Osteoblast (primary cell): ENCODE measurements around the gene CSF2RB. TPM values are rescaled to one million over a fixed set of nuclear protein-coding genes. Genes with fewer than 3 reads are reported as not detected.

Experiments
- DNase-seq: peaks from one replicate; pipeline ENCODE4 v3.0.0; 2011; ENCODE audit warnings: low spot score, mixed read lengths; ENCODE audit not compliant: insufficient read length; ENCODE audit errors: missing footprints
- H2AFZ ChIP-seq: 2 replicates; pipeline ENCODE4 v1.6.0; 2011; ENCODE audit warnings: mild to moderate bottlenecking, low read length
- H3K27ac ChIP-seq: 2 replicates; pipeline ENCODE4 v1.5.1; 2011; ENCODE audit warnings: mild to moderate bottlenecking, low read depth, low read length, moderate library complexity
- H3K27me3 ChIP-seq: 2 replicates; pipeline ENCODE4 v1.6.0; 2012; ENCODE audit warnings: mild to moderate bottlenecking, control low read depth, inconsistent platforms, low read length, moderate library complexity; ENCODE audit not compliant: insufficient read depth
- H3K36me3 ChIP-seq: 2 replicates; pipeline ENCODE4 v1.5.1; 2011; ENCODE audit warnings: mild to moderate bottlenecking, low read length, control low read depth, moderate library complexity; ENCODE audit not compliant: insufficient read depth
- H3K4me1 ChIP-seq: 2 replicates; pipeline ENCODE4 v1.5.1; 2011; ENCODE audit warnings: mild to moderate bottlenecking, low read length, control low read depth, moderate library complexity; ENCODE audit not compliant: insufficient read depth
- H3K4me2 ChIP-seq: 2 replicates; pipeline ENCODE4 v1.6.0; 2011; ENCODE audit warnings: mild to moderate bottlenecking, low read length; ENCODE audit not compliant: insufficient read depth
- H3K4me3 ChIP-seq: fragments of 200-600 bp; sonication (generic); 3 replicates; pipeline ENCODE4 v1.5.1; 2012; ENCODE audit warnings: mild to moderate bottlenecking, low read length, inconsistent platforms; ENCODE audit not compliant: insufficient read depth
- H3K79me2 ChIP-seq: 2 replicates; pipeline ENCODE4 v1.6.0; 2012; ENCODE audit warnings: mild to moderate bottlenecking, low read length, control low read depth, inconsistent platforms; ENCODE audit not compliant: insufficient read depth
- H3K9me3 ChIP-seq: 2 replicates; pipeline ENCODE4 v1.5.1; 2011; ENCODE audit warnings: low read depth, low read length, control low read depth
- H4K20me1 ChIP-seq: 2 replicates; pipeline ENCODE4 v1.6.0; 2012; ENCODE audit warnings: mild to moderate bottlenecking, low read length, control low read depth; ENCODE audit not compliant: insufficient read depth
- total RNA-seq: library from RNA; depleted of rRNA; stranded (reverse); fragments of >200 nt; gene quantifications from 2 replicates; pipeline ENCODE4 v1.2.3, GENCODE V29; 2012
- TF ChIP-seq, protein P1 (sequence below): IDR thresholded peaks from 2 replicates; pipeline ENCODE4 v1.5.1; 2011; ENCODE audit warnings: mild to moderate bottlenecking, low read depth, low read length, moderate library complexity; ENCODE audit errors: extremely low read depth

Gene CSF2RB
- total RNA-seq, 1 donor, result 1.1 TPM

GRCh38 chr22:36900880-36901279, 12.5 kb upstream of the CSF2RB start:
- H4K20me1 ChIP-seq, result no peaks in the 10 kb centered on the region
- no peaks in the 10 kb centered on the region for H3K79me2 ChIP-seq
- H3K4me1 ChIP-seq, result no peaks in the 10 kb centered on the region
- H2AFZ ChIP-seq, result no peak overlapping the region
- no peaks in the 10 kb centered on the region for H3K9me3 ChIP-seq
- H3K27me3 ChIP-seq, result peaks cover 65% of the 10 kb centered on the region
- H3K27ac ChIP-seq, result no peak overlapping the region
- TF ChIP-seq, protein P1, sequence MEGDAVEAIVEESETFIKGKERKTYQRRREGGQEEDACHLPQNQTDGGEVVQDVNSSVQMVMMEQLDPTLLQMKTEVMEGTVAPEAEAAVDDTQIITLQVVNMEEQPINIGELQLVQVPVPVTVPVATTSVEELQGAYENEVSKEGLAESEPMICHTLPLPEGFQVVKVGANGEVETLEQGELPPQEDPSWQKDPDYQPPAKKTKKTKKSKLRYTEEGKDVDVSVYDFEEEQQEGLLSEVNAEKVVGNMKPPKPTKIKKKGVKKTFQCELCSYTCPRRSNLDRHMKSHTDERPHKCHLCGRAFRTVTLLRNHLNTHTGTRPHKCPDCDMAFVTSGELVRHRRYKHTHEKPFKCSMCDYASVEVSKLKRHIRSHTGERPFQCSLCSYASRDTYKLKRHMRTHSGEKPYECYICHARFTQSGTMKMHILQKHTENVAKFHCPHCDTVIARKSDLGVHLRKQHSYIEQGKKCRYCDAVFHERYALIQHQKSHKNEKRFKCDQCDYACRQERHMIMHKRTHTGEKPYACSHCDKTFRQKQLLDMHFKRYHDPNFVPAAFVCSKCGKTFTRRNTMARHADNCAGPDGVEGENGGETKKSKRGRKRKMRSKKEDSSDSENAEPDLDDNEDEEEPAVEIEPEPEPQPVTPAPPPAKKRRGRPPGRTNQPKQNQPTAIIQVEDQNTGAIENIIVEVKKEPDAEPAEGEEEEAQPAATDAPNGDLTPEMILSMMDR, result no peak
- DNase-seq, result no peak
- H3K4me2 ChIP-seq, result no peak overlapping the region
- no peaks in the 10 kb centered on the region for H3K36me3 ChIP-seq
- H3K4me3 ChIP-seq, result no peak overlapping the region

GRCh38 chr22:36901411-36902142, 11.9 kb upstream of the CSF2RB start:
- H3K9me3 ChIP-seq, result no peaks in the 10 kb centered on the region
- no peak overlapping the region for H2AFZ ChIP-seq
- H3K4me3 ChIP-seq, result no peak overlapping the region
- H3K4me1 ChIP-seq, result no peaks in the 10 kb centered on the region
- no peak overlapping the region for H3K4me2 ChIP-seq
- DNase-seq, result no peak
- no peak overlapping the region for H3K27ac ChIP-seq
- H3K79me2 ChIP-seq, result no peaks in the 10 kb centered on the region
- no peaks in the 10 kb centered on the region for H3K36me3 ChIP-seq
- TF ChIP-seq, protein P1, result no peak
- H4K20me1 ChIP-seq, result no peaks in the 10 kb centered on the region
- H3K27me3 ChIP-seq, result peaks cover 62% of the 10 kb centered on the region

GRCh38 chr22:36902143-36902926, 11.1 kb upstream of the CSF2RB start:
- no peak overlapping the region for H3K27ac ChIP-seq
- H3K79me2 ChIP-seq, result no peaks in the 10 kb centered on the region
- H2AFZ ChIP-seq, result no peak overlapping the region

More at GRCh38 chr22:36902143-36902926, 11.1 kb upstream of the CSF2RB start:
- TF ChIP-seq, protein P1, result no peak
- Histone ChIP-seq H3K4me3 (no peak overlapping the region), H4K20me1 (no peaks in the 10 kb centered on the region), H3K4me1 (no peaks in the 10 kb centered on the region), H3K9me3 (no peaks in the 10 kb centered on the region), H3K4me2 (no peak overlapping the region), H3K27me3 (peaks cover 61% of the 10 kb centered on the region), H3K36me3 (no peaks in the 10 kb centered on the region)
- no peak for DNase-seq
